K562 (cell line): ENCODE data around the gene MSRB3. TPM values are rescaled to one million over a fixed set of nuclear protein-coding genes. Genes with fewer than 3 reads are reported as not detected.

Experiments used
- CLOCK ChIP-seq: fragments of 250-450 bp; sonication (Bioruptor Pico); IDR thresholded peaks from 2 replicates; pipeline ENCODE4 v1.4.0; 2020; ENCODE audit warnings: mild to moderate bottlenecking, moderate library complexity, borderline replicate concordance
- CTBP1 ChIP-seq: fragments of 450-650 bp; IDR thresholded peaks from 2 replicates; pipeline ENCODE4 v1.6.1; 2016; ENCODE audit warnings: borderline replicate concordance
- ELF2 ChIP-seq: fragments of 250-450 bp; sonication (Bioruptor Pico); IDR thresholded peaks from 2 replicates; pipeline ENCODE4 v1.5.0; 2021; ENCODE audit warnings: mild to moderate bottlenecking
- NONO ChIP-seq, 2 experiments: fragments of 200-400 bp in 1 of 2; fragments of 450-650 bp in 1 of 2; formaldehyde crosslinking in 1 of 2; IDR thresholded peaks; 2 replicates each; pipeline ENCODE4 v1.6.1; 2017; ENCODE audit warnings: low read depth in 2 of 2, mild to moderate bottlenecking in 2 of 2, moderate library complexity in 2 of 2, low read length in 1 of 2
- PPARD ChIP-seq: fragments of 250-450 bp; sonication (Bioruptor Pico); IDR thresholded peaks from 2 replicates; pipeline ENCODE4 v1.8.0; 2022; ENCODE audit warnings: inconsistent platforms, mild to moderate bottlenecking, moderate library complexity
- ZNF324 ChIP-seq: fragments of 250-450 bp; sonication (Bioruptor Pico); IDR thresholded peaks from 2 replicates; pipeline ENCODE4 v1.4.0; 2020; ENCODE audit warnings: mild to moderate bottlenecking
- ZNF707 ChIP-seq: fragments of 250-450 bp; sonication (Bioruptor Pico); conservative IDR thresholded peaks from 2 replicates; pipeline ENCODE4 v1.8.0; 2022; ENCODE audit warnings: inconsistent platforms, mild to moderate bottlenecking, moderate library complexity
- polyA plus RNA-seq, 8 experiments: library from polyadenylated mRNA; depleted of rRNA in 4 of 8; stranded (reverse) in 5 of 8; unstranded in 3 of 8; fragments of >200 nt; fragmentation: Nextera tagmentation in 2 of 8; fragmentation: Illumina TruSeq in 1 of 8; extraction: Ambion mirVana in 2 of 8; extraction: Trizol in 1 of 8; gene quantifications; 2 replicates each; pipeline versions ENCODE4 v1.2.1 to v1.2.3, GENCODE V29; 2011 to 2014; ENCODE audit warnings: inconsistent platforms in 1 of 8, missing spikeins in 1 of 8
- total RNA-seq, 7 experiments: library from RNA; depleted of rRNA in 6 of 7; stranded (reverse); fragments of >200 nt in 6 of 7; fragmentation: Illumina TruSeq in 2 of 7; extraction: Trizol in 2 of 7; gene quantifications; 2 replicates each; pipeline versions ENCODE4 v1.2.1 to v1.2.3, GENCODE V29; 2011 to 2021; ENCODE audit warnings: low replicate concordance in 1 of 7
- TF ChIP-seq, protein P1 (sequence below), 2 experiments: IDR thresholded peaks; 2 replicates each; pipeline ENCODE4 v1.6.1; 2011; ENCODE audit warnings: borderline replicate concordance in 1 of 2, control low read depth in 1 of 2, low read depth in 1 of 2, low read length in 1 of 2, mild to moderate bottlenecking in 1 of 2, mixed read lengths in 1 of 2, moderate library complexity in 1 of 2; ENCODE audit not compliant: insufficient read depth in 1 of 2, insufficient read length in 1 of 2, poor library complexity in 1 of 2, severe bottlenecking in 1 of 2; ENCODE audit errors: extremely low read depth in 1 of 2
- TF ChIP-seq, protein P2 (sequence below): sonication (generic); formaldehyde crosslinking; IDR thresholded peaks from 2 replicates; pipeline ENCODE4 v1.8.0; 2022; ENCODE audit warnings: missing genetic modification reagents, mild to moderate bottlenecking, moderate library complexity, borderline replicate concordance
- TF ChIP-seq, protein P3 (sequence below): fragments of 450-650 bp; IDR thresholded peaks from 2 replicates; pipeline ENCODE4 v1.6.1; 2016; ENCODE audit warnings: low read depth

MSRB3 gene
- total and polyA plus RNA-seq, 9 of the 15 experiments (the other 6 are each of a cell fraction or from before 2014, with no cell fraction given) = 0.04 TPM; not detected in 8

GRCh38 chr12:65300679-65301349, 22.3 kb downstream of the MSRB3 start (continued):
- TF ChIP-seq, protein P1, sequence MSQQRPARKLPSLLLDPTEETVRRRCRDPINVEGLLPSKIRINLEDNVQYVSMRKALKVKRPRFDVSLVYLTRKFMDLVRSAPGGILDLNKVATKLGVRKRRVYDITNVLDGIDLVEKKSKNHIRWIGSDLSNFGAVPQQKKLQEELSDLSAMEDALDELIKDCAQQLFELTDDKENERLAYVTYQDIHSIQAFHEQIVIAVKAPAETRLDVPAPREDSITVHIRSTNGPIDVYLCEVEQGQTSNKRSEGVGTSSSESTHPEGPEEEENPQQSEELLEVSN (IDR thresholded peaks at IDR 0.05; ENCODE audit: borderline replicate concordance in 1 of 2, extremely low read depth in 1 of 2, insufficient read depth in 1 of 2, insufficient read length in 1 of 2, low read depth in 1 of 2, low read length in 1 of 2, poor library complexity in 1 of 2, severe bottlenecking in 1 of 2) = peak in 1 of 2 experiments; percentile 78
- TF ChIP-seq, protein P2, sequence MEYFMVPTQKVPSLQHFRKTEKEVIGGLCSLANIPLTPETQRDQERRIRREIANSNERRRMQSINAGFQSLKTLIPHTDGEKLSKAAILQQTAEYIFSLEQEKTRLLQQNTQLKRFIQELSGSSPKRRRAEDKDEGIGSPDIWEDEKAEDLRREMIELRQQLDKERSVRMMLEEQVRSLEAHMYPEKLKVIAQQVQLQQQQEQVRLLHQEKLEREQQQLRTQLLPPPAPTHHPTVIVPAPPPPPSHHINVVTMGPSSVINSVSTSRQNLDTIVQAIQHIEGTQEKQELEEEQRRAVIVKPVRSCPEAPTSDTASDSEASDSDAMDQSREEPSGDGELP (CRISPR knock-in tag) = no peak
- TF ChIP-seq, protein P3, sequence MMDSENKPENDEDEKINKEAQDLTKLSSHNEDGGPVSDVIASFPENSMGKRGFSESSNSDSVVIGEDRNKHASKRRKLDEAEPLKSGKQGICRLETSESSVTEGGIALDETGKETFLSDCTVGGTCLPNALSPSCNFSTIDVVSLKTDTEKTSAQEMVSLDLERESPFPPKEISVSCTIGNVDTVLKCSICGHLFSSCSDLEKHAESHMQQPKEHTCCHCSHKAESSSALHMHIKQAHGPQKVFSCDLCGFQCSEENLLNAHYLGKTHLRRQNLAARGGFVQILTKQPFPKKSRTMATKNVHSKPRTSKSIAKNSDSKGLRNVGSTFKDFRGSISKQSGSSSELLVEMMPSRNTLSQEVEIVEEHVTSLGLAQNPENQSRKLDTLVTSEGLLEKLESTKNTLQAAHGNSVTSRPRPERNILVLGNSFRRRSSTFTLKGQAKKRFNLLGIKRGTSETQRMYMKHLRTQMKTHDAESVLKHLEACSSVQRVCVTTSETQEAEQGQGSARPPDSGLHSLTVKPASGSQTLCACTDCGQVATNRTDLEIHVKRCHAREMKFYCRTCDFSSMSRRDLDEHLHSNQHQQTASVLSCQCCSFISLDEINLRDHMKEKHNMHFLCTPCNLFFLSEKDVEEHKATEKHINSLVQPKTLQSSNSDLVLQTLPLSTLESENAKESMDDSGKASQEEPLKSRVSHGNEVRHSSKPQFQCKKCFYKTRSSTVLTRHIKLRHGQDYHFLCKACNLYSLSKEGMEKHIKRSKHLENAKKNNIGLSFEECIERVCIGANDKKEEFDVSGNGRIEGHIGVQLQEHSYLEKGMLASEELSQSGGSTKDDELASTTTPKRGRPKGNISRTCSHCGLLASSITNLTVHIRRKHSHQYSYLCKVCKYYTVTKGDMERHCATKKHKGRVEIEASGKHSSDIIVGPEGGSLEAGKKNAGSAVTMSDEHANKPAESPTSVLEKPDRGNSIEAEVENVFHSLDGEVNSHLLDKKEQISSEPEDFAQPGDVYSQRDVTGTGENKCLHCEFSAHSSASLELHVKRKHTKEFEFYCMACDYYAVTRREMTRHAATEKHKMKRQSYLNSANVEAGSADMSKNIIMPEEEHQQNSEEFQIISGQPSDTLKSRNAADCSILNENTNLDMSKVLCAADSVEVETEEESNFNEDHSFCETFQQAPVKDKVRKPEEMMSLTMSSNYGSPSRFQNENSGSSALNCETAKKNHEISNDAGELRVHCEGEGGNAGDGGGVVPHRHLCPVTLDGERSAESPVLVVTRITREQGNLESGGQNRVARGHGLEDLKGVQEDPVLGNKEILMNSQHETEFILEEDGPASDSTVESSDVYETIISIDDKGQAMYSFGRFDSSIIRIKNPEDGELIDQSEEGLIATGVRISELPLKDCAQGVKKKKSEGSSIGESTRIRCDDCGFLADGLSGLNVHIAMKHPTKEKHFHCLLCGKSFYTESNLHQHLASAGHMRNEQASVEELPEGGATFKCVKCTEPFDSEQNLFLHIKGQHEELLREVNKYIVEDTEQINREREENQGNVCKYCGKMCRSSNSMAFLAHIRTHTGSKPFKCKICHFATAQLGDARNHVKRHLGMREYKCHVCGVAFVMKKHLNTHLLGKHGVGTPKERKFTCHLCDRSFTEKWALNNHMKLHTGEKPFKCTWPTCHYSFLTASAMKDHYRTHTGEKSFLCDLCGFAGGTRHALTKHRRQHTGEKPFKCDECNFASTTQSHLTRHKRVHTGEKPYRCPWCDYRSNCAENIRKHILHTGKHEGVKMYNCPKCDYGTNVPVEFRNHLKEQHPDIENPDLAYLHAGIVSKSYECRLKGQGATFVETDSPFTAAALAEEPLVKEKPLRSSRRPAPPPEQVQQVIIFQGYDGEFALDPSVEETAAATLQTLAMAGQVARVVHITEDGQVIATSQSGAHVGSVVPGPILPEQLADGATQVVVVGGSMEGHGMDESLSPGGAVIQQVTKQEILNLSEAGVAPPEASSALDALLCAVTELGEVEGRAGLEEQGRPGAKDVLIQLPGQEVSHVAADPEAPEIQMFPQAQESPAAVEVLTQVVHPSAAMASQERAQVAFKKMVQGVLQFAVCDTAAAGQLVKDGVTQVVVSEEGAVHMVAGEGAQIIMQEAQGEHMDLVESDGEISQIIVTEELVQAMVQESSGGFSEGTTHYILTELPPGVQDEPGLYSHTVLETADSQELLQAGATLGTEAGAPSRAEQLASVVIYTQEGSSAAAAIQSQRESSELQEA = no peak
- no peak for TF ChIP-seq ELF2 (CRISPR knock-in tag)
- no peak for TF ChIP-seq PPARD (CRISPR knock-in tag)
- no peak for TF ChIP-seq CLOCK (CRISPR knock-in tag)
- TF ChIP-seq ZNF324 (CRISPR knock-in tag) = no peak
- no peak for TF ChIP-seq CTBP1
- TF ChIP-seq ZNF707 (CRISPR knock-in tag) = no peak
- TF ChIP-seq NONO (IDR thresholded peaks at IDR 0.05; ENCODE audit: low read depth in 2 of 2, low read length in 1 of 2) = no peak
